Fibroblast of mammary gland (primary cell): ENCODE data around the gene HIP1.

Source experiments
- DNase-seq: peaks from one replicate; pipeline ENCODE4 v3.0.0-alpha.2; 2010; ENCODE audit warnings: low read depth
- H3K4me3 ChIP-seq: 2 replicates; pipeline ENCODE4 v1.5.1; 2011; ENCODE audit warnings: low read depth, mild to moderate bottlenecking, low read length, moderate library complexity; ENCODE audit not compliant: control insufficient read depth
- TF ChIP-seq, protein P1 (sequence below): conservative IDR thresholded peaks from 2 replicates; pipeline ENCODE4 v1.5.1; 2011; ENCODE audit warnings: low read depth, low read length, inconsistent platforms; ENCODE audit not compliant: control insufficient read depth, insufficient read depth

Gene HIP1

DNA sequence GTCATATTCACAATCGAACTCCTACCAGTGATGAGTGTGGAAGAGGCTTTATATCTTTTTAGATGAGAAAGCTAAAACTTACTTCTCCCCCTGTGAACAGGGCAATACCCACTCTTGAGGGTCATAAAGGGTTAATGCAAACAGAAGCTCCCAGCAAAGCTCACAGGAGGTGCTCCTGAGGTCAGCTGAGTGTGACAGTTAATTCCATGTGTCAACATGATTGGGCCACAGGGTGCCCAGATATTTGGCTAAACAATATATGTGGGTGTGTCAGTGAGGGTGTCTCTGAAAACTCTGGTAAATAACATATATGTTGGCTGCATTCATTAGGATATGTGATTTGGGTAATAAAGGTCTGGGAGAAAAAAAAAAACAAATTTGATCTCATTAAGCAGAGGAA, 86.0 kb downstream of the HIP1 start:
- TF ChIP-seq, protein P1, sequence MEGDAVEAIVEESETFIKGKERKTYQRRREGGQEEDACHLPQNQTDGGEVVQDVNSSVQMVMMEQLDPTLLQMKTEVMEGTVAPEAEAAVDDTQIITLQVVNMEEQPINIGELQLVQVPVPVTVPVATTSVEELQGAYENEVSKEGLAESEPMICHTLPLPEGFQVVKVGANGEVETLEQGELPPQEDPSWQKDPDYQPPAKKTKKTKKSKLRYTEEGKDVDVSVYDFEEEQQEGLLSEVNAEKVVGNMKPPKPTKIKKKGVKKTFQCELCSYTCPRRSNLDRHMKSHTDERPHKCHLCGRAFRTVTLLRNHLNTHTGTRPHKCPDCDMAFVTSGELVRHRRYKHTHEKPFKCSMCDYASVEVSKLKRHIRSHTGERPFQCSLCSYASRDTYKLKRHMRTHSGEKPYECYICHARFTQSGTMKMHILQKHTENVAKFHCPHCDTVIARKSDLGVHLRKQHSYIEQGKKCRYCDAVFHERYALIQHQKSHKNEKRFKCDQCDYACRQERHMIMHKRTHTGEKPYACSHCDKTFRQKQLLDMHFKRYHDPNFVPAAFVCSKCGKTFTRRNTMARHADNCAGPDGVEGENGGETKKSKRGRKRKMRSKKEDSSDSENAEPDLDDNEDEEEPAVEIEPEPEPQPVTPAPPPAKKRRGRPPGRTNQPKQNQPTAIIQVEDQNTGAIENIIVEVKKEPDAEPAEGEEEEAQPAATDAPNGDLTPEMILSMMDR = no peak
- DNase-seq = no peak
- no peak overlapping the region for H3K4me3 ChIP-seq

DNA sequence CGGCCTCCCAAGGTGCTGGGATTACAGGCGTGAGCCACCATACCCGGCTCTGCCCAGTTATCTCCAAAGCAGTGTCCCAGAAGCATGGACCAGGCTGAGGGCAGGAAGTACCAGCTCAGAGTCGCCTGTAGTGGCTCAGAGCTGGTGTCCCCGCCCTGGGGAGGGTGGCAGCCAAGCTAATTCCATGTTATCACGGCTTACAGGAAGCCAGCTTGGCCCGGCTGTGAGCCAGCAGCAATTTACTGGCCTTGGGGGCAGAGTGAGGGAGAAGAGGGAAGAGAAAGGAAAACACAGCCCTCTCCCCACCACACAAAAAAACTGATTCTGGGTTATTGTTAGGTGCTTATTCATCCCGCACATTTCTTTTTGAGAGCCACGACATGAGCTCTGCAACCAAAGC, 88.1 kb downstream of the HIP1 start:
- no peak for DNase-seq
- TF ChIP-seq, protein P1 = no peak
- H3K4me3 ChIP-seq = no peak overlapping the region

DNA sequence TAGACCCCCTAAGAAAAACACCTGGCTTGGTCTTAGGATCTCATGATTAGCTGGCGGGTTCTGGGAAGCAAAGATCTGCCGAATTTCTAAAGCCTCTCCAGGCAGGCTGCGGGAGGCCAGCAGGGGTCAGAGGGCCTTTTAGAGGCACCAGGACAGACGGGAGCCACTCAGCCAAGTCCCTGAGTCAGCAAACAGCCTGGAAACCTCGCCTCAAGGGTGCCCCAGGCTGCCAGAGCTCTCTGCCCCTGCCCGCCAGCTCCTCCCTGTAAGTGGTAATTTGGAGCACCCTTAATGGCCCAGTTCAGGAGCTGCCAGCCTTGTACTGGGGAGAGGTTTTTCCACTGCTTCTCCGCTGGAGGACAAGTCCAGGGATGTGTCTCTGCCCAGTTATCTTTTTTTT, 88.7 kb downstream of the HIP1 start:
- H3K4me3 ChIP-seq = no peak overlapping the region
- no peak for DNase-seq
- TF ChIP-seq, protein P1 = no peak

DNA sequence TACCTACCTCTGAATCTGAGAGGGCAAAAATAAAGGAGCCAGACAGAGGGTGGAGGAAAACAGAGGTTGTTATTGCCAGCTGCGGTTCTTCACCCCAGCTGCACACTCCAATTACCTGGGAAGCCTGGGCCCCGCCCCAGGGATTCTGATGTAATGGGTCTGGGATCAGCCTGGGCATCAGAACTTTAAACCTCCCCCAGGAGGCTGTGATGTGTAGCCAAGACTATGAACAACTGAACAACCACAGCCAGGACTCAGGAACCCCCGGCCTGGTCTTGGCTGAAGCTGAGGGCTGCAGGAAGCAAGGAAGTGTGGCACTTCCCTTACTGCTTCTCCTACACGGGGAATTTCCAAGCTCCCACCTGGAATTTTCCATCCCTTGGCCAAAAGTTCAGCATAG, 89.3 kb downstream of the HIP1 start:
- no peak for DNase-seq
- TF ChIP-seq, protein P1 = no peak
- H3K4me3 ChIP-seq = no peak overlapping the region

DNA sequence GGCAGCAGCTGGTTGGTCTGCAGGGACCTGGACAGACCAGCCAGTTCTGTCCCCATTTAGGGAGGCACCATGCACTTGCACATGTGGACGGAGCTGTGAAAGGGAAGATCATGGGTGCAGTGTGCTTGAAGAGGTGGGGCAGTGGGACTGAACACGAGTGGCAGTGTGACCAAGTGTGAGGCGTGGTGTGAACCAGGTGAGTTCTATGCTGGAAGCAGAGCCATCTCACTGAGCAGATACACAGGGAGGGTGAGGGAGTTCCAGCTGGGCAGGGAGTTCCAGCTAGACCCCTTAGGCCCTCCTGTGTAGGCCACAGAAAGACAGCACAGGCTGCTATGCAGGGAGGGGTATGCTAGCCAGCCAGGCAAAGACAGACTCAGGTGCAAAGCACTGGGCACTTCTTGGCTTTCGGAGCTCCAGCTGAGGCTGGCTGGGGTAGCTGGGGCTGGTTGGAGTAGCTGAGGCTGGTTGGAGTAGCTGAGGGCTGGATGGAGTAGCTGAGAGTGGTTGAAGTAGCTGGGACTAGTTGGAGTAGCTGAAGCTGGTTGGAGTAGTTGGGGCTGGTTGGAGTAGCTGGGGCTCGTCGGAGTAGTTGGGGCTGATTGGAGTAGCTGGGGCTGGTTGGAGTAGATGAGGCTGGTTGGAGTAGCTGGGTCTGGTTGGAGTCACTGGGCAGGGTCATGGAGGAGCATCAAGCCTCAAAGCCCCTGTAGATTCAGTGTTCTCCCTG, 90.9 kb downstream of the HIP1 start:
- H3K4me3 ChIP-seq = no peak overlapping the region
- no peak for DNase-seq
- TF ChIP-seq, protein P1 = no peak

DNA sequence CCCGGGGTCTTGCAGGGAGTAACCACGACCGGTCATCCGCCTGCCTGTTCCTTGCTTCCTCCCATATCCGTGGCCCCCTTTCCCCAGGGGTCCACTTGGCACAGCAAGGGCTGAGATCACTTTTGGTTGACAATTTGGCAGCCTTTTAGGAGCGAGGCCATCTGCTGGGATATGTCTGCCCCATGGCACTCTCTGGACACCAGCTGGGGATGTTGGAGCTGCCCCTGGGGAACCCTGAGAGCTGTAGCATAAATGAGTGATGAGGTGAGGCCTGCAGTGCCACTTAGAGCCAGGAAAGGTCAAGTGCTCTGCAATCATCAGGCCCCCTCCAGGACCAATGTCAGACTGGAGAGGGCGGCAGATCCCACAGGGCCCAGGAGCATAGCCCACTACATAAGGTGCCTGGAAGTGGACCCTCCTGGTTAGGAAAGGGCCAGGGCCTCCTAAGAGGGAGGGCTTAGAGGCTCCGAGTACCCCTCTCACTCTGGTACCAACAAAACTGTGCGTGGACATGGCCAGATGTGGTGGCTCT, 92.1 kb downstream of the HIP1 start:
- TF ChIP-seq, protein P1 = no peak
- H3K4me3 ChIP-seq = no peak overlapping the region
- DNase-seq = no peak
